H1 (cell line): Measurements from ENCODE around the gene SERPINF2. TPM values are rescaled to one million over a fixed set of nuclear protein-coding genes. Genes with fewer than 3 reads are reported as not detected.
"Not testable (repeated sequence)": the region's sequence is repeated elsewhere in the genome, so short reads cannot be mapped to it uniquely, and the experiment has no call there.

Experiments used
- CTCF ChIA-PET: fragments of 300-600 bp; sonication (Branson Sonifier 250); formaldehyde crosslinking; loops from one replicate; lab custom pipeline; 2021; ENCODE audit not compliant: partially characterized antibody; lab: Charles Lee
- POLR2A ChIA-PET: fragments of 300-600 bp; sonication (Branson Sonifier 250); formaldehyde crosslinking; loops from one replicate; lab custom pipeline; 2021; ENCODE audit warnings: inconsistent platforms; ENCODE audit not compliant: partially characterized antibody; lab: Charles Lee
- DNase-seq, 2 experiments: peaks; one replicate each; pipeline versions ENCODE4 v3.0.0 to v3.0.0-alpha.2; 2010 to 2022; ENCODE audit warnings: low spot score in 2 of 2, low read depth in 1 of 2, mixed read lengths in 1 of 2
- FAIRE-seq: peaks from 2 replicates; lab custom pipeline; 2011; peaks lifted over from hg19 to GRCh38; lab: Jason Lieb, UNC
- H2AFZ ChIP-seq: 2 replicates; pipeline ENCODE4 v1.8.1; 2012; ENCODE audit warnings: low read length, inconsistent platforms
- H2AK5ac ChIP-seq: 2 replicates; pipeline ENCODE4 v1.6.1; 2013; ENCODE audit warnings: low read depth, low read length
- H2BK120ac ChIP-seq: replicated peaks from 2 replicates; pipeline ENCODE3; 2013; ENCODE audit warnings: low read depth, low read length, inconsistent platforms
- H2BK12ac ChIP-seq: 2 replicates; pipeline ENCODE4 v1.6.1; 2013; ENCODE audit warnings: low read depth, low read length
- H2BK15ac ChIP-seq: 2 replicates; pipeline ENCODE4 v1.6.1; 2013; ENCODE audit warnings: low read length
- H2BK20ac ChIP-seq: 2 replicates; pipeline ENCODE4 v1.6.1; 2013; ENCODE audit warnings: low read length
- H2BK5ac ChIP-seq: 2 replicates; pipeline ENCODE4 v1.6.1; 2013; ENCODE audit warnings: low read depth, low read length
- H3K14ac ChIP-seq: 2 replicates; pipeline ENCODE4 v1.6.1; 2013; ENCODE audit warnings: inconsistent platforms; ENCODE audit not compliant: insufficient read length
- H3K18ac ChIP-seq: 2 replicates; pipeline ENCODE4 v1.6.1; 2013; ENCODE audit warnings: low read length; ENCODE audit errors: extremely low read depth
- H3K23ac ChIP-seq: 2 replicates; pipeline ENCODE4 v1.6.1; 2013; ENCODE audit warnings: inconsistent platforms; ENCODE audit not compliant: insufficient read length
- H3K23me2 ChIP-seq: 2 replicates; pipeline ENCODE4 v1.6.1; 2013; ENCODE audit warnings: low read depth, low read length
- H3K27ac ChIP-seq: 2 replicates; pipeline ENCODE4 v1.6.1; 2011; ENCODE audit warnings: low read depth, low read length, inconsistent platforms
- H3K27me3 ChIP-seq, 4 experiments: replicated peaks in 1 of 4; 1 replicate in 1 of 4; 2 replicates in 3 of 4; pipeline versions ENCODE4 v1.6.1 to v1.8.1; 2011 to 2013; ENCODE audit warnings: low read length in 3 of 4, mild to moderate bottlenecking in 3 of 4, inconsistent platforms in 2 of 4, mixed read lengths in 2 of 4, moderate library complexity in 1 of 4; ENCODE audit not compliant: control insufficient read depth in 3 of 4, insufficient read depth in 3 of 4; ENCODE audit errors: extremely low read depth in 1 of 4
- H3K36me3 ChIP-seq, 4 experiments: 2 replicates each; pipeline versions ENCODE4 v1.6.1 to v1.8.1; 2011 to 2013; ENCODE audit warnings: mild to moderate bottlenecking in 4 of 4, low read length in 3 of 4, moderate library complexity in 2 of 4, control low read depth in 1 of 4, inconsistent platforms in 1 of 4; ENCODE audit not compliant: insufficient read depth in 4 of 4, control insufficient read depth in 2 of 4
- H3K4ac ChIP-seq: replicated peaks from 2 replicates; pipeline ENCODE3; 2013; ENCODE audit warnings: low read length, low read depth, mixed read lengths, inconsistent platforms; ENCODE audit not compliant: insufficient read length
- H3K4me1 ChIP-seq, 4 experiments: replicated peaks in 1 of 4; 1 replicate in 1 of 4; 2 replicates in 3 of 4; pipeline versions ENCODE4 v1.6.1 to v1.8.1; 2011 to 2013; ENCODE audit warnings: low read length in 3 of 4, inconsistent platforms in 2 of 4, mixed read lengths in 1 of 4; ENCODE audit not compliant: insufficient read depth in 4 of 4, control insufficient read depth in 3 of 4
- H3K4me2 ChIP-seq, 2 experiments: 2 replicates each; pipeline versions ENCODE4 v1.6.1 to v1.8.1; 2011 to 2013; ENCODE audit warnings: low read depth in 2 of 2, low read length in 2 of 2, control low read depth in 1 of 2, inconsistent platforms in 1 of 2, mild to moderate bottlenecking in 1 of 2; ENCODE audit not compliant: insufficient read depth in 1 of 2
- H3K4me3 ChIP-seq, 4 experiments: fragments of 200-600, 300-600 bp in 1 of 4; sonication (generic), shearing (Covaris generic), sonication (Bioruptor Twin) in 1 of 4; 2 replicates each; pipeline versions ENCODE4 v1.5.1 to v1.8.1; 2011 to 2016; ENCODE audit warnings: low read length in 4 of 4, low read depth in 3 of 4, control low read depth in 2 of 4, inconsistent platforms in 2 of 4, mild to moderate bottlenecking in 2 of 4, mixed read lengths in 1 of 4, moderate library complexity in 1 of 4; ENCODE audit not compliant: insufficient read depth in 2 of 4; ENCODE audit errors: extremely low read depth in 1 of 4
- H3K56ac ChIP-seq: replicated peaks from 2 replicates; pipeline ENCODE3; 2013; ENCODE audit warnings: low read depth, mild to moderate bottlenecking, mixed read lengths, low read length, inconsistent platforms; ENCODE audit not compliant: insufficient read length
- H3K79me1 ChIP-seq: 2 replicates; pipeline ENCODE4 v1.6.1; 2013; ENCODE audit warnings: low read depth, low read length, control low read depth
- H3K79me2 ChIP-seq, 2 experiments: 2 replicates each; pipeline versions ENCODE4 v1.6.1 to v1.8.1; 2012 to 2013; ENCODE audit warnings: low read length in 2 of 2, mild to moderate bottlenecking in 2 of 2, inconsistent platforms in 1 of 2; ENCODE audit not compliant: insufficient read depth in 2 of 2, control insufficient read depth in 1 of 2
- H3K9ac ChIP-seq, 4 experiments: replicated peaks in 1 of 4; 1 replicate in 1 of 4; 2 replicates in 3 of 4; pipeline versions ENCODE4 v1.6.1 to v1.8.1; 2011 to 2013; ENCODE audit warnings: low read depth in 3 of 4, low read length in 3 of 4, control low read depth in 2 of 4, mild to moderate bottlenecking in 2 of 4, moderate library complexity in 2 of 4, inconsistent platforms in 1 of 4; ENCODE audit errors: extremely low read depth in 1 of 4
- H3K9me3 ChIP-seq, 2 experiments: 2 replicates each; pipeline versions ENCODE4 v1.6.1 to v1.8.1; 2012 to 2013; ENCODE audit warnings: mild to moderate bottlenecking in 2 of 2, moderate library complexity in 2 of 2, control low read depth in 1 of 2, inconsistent platforms in 1 of 2, low read depth in 1 of 2, low read length in 1 of 2, mixed read lengths in 1 of 2; ENCODE audit not compliant: insufficient read depth in 2 of 2
- H4K20me1 ChIP-seq, 2 experiments: replicated peaks in 1 of 2; 2 replicates each; pipeline versions ENCODE3 to v1.8.1; 2011 to 2013; ENCODE audit warnings: inconsistent platforms in 2 of 2, low read length in 2 of 2, mild to moderate bottlenecking in 1 of 2; ENCODE audit not compliant: insufficient read depth in 2 of 2, control insufficient read depth in 1 of 2
- H4K5ac ChIP-seq: 2 replicates; pipeline ENCODE4 v1.6.1; 2013; ENCODE audit warnings: low read length, low read depth, mixed read lengths, inconsistent platforms; ENCODE audit not compliant: insufficient read length
- H4K8ac ChIP-seq: 2 replicates; pipeline ENCODE4 v1.8.0; 2013; ENCODE audit warnings: mild to moderate bottlenecking, moderate library complexity, low read length, inconsistent platforms; ENCODE audit not compliant: insufficient read depth; ENCODE audit errors: extremely low read depth
- H4K91ac ChIP-seq: replicated peaks from 2 replicates; pipeline ENCODE3; 2013; ENCODE audit warnings: low read length, mixed read lengths, inconsistent platforms; ENCODE audit not compliant: insufficient read length
- whole genome bisulfite sequencing, 2 experiments: shearing (Covaris generic) in 1 of 2; methylation state at CpG; one replicate each; pipeline versions ENCODE4 v1.1.6 to v1.1.7; 2013 to 2015; ENCODE audit warnings: low lambda C conversion rate in 2 of 2, mixed read lengths in 2 of 2, inconsistent platforms in 1 of 2, low coverage in 1 of 2, missing lambda C conversion rate in 1 of 2; ENCODE audit not compliant: insufficient replicate concordance in 2 of 2, insufficient coverage in 1 of 2, insufficient read length in 1 of 2; ENCODE audit errors: extremely low coverage in 1 of 2, missing lambda C conversion rate in 1 of 2; 5-methylcytosine and 5-hydroxymethylcytosine counted together
- polyA plus RNA-seq, 7 experiments: library from polyadenylated mRNA; depleted of rRNA in 3 of 7; stranded (reverse) in 5 of 7; unstranded in 2 of 7; fragments of >200 nt in 5 of 7; fragments of 200-250 nt in 2 of 7; gene quantifications; 1 replicate in 5 of 7; 2 replicates in 1 of 7; 4 replicates in 1 of 7; pipeline versions ENCODE4 v1.2.1 to v1.2.3, GENCODE V29; 2011 to 2013; ENCODE audit warnings: missing spikeins in 2 of 7, mixed read lengths in 2 of 7
- total RNA-seq: library from RNA; stranded (reverse); fragmentation: NEBNext Ultra II Directional; extraction: Animal tissue kit (Norgen Biotek cat#: 25700); gene quantifications from 2 replicates; pipeline ENCODE4 v1.2.1, GENCODE V29; 2021

Gene SERPINF2
- total and polyA plus RNA-seq, 2 of the 8 experiments (the other 6 are each of a cell fraction or from before 2014, with no cell fraction given), result 1.8 to 3.2 TPM

DNA sequence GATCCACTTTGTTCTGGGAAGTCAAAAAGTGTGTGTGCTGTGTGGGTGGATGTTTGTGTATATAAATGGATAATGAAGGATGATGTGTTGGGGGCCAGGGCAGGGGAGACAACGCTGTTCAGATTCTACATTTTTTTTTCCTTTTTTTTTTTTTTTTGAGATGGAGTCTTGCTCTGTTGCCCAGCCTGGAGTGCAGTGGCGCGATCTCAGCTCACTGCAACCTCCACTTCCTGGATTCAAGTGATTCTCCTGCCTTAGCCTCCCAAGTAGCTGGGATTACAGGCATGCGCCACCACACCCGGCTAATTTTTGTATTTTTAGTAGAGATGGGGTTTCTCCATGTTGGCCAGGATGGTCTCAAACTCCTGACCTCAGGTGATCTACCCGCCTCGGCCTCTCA lies 22.0 kb downstream of the SERPINF2 start:
- H3K23ac ChIP-seq, DNase-seq, H3K4ac ChIP-seq, H4K5ac ChIP-seq, H3K23me2 ChIP-seq, H3K79me1 ChIP-seq, H2BK15ac ChIP-seq, H4K8ac ChIP-seq, H2AFZ ChIP-seq, H2BK12ac ChIP-seq, FAIRE-seq, H2BK5ac ChIP-seq, H2BK120ac ChIP-seq, H3K14ac ChIP-seq, H3K27ac ChIP-seq, H3K27me3 ChIP-seq, H3K79me2 ChIP-seq, H3K56ac ChIP-seq, H2AK5ac ChIP-seq, H2BK20ac ChIP-seq, H4K91ac ChIP-seq, H3K18ac ChIP-seq, H4K20me1 ChIP-seq, H3K9me3 ChIP-seq, H3K36me3 ChIP-seq, H3K4me3 ChIP-seq, H3K4me2 ChIP-seq, H3K9ac ChIP-seq: not testable (repeated sequence)
- ChIA-PET CTCF (interaction anchor here (0.8 to 1.6 kb wide), 4 partner anchors 9 to 44 kb away, joined by 3 to 7 read pairs (median 4); no protein-coding TSS in a partner anchor), POLR2A (interaction anchor here (3.7 kb wide), 1 partner anchor 48 kb away, joined by 14 read pairs; no protein-coding TSS in a partner anchor)
- WGBS, 2 experiments, result 96% methylated on average over 4 of the region's 7 CpGs; no CpG with 5 or more reads in 1 of the 2 experiments
- H3K4me1 ChIP-seq, result peaks cover 0 to 27% (median 23%) of the 10 kb centered on the region in 4 experiments; a peak in 6 of 7 replicates
